GM19395 (cell line): ENCODE data around the gene THOC1.

Experiments used
- ATAC-seq: cut with Tn5 transposase; IDR thresholded peaks from one replicate; pipeline ENCODE4 v1.9.1; 2021; ENCODE audit warnings: mild to moderate bottlenecking, moderate library complexity; ENCODE audit not compliant: unreplicated experiment

THOC1 gene

DNA sequence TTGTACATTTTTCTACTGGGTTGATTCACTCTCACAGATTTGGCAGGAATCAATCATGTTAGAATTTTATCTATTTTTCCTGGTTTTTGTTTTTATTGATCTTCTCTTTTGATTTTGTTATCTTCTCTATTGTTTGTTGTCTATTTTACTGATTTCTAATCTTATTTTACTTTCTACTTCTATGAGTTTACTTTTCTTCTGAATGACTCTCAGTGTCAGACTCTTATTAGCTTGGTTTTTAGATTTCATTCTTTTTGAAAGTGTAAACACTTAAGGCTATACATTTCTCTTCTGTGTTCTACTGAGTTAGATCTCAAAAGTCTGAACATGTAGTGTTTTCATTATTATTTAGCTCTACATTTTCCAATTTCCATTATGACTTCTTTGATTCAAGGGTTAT, 47.1 kb downstream of the THOC1 start:
- no peak for ATAC-seq

DNA sequence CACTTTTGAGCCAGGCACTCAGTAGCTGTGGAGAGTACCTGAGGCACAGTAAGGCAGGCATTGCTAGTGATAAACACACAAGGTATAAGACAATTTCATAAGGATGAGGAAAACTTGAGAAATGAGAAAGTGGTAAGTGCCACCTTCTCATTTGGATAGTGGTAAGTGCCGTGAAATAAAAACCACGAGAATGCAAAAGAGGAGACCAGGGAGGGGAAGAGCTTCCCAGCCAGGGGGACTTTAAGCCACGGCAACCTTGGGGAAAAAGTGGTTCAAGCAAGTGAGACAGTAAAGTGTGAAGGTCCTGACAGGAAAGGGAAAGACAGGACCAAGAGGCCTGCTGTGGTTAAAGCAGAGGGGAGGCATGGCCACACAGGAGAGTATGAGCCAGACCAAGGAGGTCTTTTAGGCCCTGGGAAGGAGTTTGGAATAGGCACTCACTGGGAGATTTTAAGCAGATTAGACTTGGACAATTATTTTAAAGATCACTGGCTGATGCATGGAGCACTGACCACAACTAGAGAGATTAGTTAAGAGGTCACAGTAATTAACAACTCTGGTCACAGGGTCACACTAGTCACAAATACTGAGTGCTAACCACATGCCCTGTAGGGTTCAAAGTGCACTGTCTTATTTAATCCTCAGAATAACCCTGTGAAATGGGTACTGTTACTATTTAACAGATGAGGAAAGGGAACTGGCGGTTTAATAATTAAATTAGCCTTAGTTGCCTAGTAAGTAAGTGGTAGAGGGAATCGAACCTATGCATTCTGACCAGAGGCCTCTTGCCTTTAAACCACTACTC, 50.1 kb downstream of the THOC1 start:
- ATAC-seq: no peak

DNA sequence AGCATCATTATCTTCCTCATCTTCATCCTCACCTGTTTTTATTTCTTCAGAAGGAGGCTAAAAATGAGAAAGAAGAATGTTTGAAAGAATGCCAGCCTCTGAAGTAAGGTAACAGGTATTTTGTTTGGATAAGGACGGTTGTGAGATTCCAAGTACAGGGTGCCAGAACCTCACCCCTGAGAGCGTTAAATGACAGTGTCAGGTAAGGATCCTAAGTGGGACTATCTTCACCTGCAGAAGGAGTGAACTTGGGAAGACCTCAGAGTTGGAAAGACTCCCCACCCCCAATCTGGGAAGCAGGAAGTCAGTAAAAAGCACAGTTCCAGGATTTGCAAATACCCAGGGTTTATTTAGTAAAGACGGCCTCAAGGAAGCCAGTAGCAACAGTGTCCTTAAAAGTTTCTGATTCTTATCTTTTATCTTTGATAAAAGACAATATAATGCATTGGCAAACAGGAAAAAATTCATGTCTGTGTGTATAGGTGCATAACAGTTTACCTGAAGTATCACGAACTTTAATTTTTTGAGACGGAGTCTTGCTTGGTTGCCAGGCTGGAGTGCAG, 52.3 kb downstream of the THOC1 start:
- no peak for ATAC-seq

DNA sequence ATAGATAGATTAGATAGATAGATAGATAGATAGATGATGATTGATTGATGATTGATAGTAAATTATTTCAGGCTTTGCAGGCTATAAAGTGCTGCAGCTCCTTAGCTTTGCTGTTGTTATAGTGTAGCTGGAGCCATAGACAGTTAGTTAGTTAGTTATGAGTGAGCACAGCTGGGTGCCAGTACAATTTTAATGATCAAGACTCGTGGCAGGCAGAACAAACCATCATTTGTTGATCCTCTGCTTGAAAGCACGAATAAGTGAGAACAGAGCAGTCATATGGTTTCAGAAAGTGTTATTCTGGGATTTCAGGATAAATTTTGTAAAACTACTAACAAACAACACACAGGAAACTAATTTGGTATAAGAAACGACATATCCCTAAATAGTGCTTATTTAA, 53.9 kb downstream of the THOC1 start:
- ATAC-seq: no peak

DNA sequence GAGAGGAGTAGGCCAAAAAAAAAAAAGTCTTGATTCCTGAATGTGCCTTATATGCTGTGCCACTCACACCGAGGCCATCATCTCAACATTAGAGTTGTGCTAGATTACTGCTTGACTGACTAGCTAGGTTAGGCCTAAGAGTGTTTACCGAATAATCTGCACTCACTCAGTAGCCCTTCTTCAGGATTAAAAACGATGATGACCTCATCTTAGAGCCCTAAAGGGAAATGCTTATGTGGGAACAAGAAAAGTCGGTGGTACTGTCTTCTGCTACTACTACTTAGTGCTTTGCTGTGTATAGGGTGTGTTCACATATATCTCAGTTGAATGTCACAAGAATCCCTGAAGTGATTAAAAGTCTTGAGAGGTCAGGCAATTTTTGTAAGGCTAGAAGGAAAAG, 54.3 kb downstream of the THOC1 start:
- ATAC-seq: no peak

DNA sequence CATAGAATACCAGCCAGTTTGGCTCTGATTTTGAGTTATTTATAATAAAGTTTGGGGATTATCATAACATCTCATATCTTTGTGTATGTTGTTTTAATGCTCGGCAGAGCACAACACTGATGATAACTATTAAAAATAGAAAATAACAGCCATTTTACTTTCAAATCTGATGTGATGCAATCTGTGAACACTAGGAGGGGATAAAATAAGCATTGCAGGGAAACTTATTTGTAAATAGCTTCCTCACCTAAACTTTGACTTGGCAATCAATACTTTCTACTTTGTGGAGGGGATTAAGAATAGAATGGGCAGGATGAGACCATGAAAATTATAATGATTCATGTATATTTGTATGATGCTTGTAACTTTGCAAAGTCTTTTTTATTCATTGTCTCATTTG, 55.1 kb downstream of the THOC1 start:
- no peak for ATAC-seq

DNA sequence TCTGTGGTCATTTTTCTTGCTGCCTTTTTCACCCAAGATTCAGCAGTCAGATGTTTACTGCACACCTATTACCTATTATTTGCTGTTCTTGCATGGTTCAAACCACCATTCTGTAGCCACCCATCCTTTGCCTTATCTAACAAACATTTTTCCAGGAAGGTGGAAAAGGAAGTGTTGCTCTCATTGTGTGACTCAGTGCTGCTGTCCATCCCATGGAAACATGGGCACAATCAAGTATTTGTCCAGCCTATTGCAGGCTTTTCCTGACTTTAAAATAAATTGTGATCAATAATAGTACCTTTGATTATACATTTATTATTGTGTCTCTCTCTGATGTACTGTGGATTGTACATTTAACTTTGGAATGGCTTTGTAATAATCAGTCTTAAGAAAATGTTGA, 56.3 kb downstream of the THOC1 start:
- ATAC-seq: no peak

DNA sequence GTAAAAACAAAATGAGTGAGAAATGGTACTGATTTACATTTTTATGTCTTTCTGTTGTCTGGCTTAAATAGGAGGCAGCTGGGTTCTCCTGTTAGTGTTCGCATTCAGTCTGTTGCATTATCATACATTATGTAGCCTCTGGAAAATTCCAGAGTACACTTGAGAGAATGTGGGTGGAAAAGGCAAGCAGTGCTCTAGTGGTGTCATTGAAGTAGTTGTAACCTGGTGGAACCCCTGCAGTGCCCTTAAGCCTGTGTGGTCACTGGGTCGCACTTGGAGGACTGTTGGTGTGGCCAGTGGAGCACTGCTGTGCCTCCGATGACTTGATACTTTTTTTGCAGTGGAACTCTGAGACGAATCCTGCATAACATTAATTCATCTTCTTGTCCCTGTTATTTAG, 57.1 kb downstream of the THOC1 start:
- no peak for ATAC-seq

DNA sequence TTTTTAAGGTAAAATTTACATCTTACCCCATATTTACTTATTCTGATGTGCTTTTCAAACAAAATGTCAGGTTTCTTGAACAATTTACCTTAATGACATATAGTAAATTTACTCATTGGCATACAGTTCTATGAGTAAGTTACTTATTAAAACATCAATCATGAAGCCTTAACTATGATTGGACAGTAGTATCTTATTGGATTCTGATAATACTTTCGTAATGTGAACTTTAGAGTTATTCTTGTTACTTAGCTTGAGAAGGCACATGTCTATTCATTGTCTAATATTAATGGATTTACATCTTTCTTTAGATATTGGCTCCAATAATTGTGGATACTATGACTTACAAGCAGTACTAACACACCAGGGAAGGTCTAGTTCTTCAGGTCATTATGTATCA, 57.8 kb downstream of the THOC1 start:
- ATAC-seq: no peak

DNA sequence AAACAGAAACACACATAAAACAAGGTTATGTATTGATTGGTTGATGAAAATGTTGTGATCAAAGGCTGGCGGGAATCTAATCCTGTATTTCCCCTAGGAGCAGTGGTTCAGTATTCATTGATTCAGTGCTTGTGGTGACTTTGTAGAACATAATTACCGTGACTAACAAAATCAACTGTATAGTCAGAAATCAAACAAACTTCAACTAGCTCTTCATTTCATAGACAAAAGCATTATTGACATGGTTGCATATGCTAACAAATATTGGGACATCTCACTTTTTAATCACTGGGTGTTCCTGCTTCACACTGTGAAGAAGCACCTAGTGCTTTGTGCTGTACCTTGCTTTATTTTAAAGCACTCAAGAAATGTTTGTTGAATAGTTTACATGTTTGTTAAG, 68.1 kb downstream of the THOC1 start:
- ATAC-seq: no peak

DNA sequence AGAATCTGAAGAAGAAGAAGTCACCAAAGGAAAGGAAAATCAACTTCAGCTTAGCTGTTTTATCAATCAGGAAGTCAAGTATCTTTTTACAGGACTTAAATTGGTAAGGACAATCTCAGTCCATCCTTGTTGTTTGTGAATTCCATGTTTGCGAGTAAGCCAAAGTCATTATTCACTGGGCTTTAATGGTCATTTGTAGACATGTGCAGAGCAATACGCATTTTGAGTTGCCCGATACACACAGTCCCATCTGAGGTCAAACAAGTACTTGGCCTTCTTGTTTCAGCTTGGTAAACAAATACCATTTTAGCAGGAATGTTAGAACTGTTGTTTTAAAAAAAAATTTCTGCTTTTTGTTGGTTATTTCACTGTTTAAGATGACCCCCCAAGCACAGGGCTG, 68.6 kb downstream of the THOC1 start:
- ATAC-seq: no peak

DNA sequence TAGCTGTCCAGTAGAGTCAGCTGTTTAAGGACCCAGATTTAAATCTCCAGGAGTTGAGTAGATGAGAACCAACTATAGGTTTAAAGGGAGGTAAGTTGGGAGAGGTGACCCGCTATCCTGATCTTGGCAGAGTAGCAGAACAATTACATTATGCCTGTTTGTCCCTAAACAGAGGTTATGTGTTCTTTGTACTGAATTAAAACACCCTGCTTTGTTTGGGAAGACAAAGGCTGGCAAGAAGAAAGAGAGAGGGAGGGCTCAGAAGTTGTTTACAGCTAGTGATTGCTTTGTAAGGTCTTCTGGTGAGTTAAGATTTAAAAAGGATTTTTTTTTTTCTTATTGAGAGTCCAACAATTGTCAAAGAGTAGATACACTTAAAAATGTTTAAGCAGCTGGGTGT, 72.2 kb downstream of the THOC1 start:
- no peak for ATAC-seq

DNA sequence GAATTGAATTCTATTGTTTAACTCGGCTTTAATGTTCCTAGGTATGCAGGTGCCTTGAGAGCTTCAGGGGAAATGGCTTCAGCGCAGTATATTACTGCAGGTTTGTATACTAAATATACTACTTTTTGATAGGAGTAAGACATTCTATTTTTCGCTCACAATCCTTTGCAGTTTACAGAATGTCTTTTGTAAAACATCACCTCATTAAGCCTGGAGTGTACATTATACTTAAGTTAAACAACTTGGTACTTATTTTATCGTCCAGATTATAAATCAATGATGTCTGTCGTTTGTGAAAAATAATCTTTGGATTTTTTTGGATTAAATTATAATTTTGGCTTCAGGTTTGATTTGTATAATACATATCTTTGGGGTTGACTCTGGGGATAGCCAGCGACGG, 75.0 kb downstream of the THOC1 start:
- no peak for ATAC-seq

DNA sequence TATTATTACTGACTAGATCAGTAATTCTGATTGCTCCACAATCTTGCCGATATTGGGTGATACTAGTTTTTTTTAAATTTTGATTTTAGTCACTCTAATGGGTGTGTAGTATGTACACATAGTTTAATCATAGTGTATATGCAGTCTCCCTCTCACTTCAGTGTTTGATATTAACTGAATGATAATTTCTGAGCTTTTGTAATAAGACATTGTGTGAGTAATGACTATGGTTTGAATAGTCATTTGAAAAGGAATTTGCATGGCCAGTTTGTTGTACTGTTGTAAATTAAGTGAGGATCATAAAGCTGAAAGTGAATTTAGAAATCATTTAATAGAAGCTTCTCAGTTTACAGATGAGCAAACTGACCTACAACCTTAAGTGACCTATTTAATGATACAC, 76.1 kb downstream of the THOC1 start:
- no peak for ATAC-seq

DNA sequence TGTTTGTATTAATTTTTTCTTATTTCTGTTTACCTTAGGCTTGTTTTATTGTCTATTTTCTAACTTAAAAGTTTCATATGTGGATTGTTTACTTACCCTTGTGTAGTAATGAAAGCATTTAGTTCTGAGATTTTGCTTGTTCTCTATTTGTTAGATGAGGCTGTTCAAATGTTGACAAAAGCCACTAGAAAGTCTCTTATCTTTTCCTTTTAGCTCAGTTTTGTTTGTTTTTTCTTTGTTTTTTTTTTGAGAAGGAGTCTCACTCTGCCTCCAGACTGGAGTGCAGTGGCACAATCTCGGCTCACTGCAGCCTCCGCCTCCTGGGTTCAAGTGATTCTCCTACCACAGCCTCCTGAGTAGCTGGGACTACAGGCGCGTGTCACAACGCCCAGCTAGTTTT, 78.6 kb downstream of the THOC1 start:
- no peak for ATAC-seq

DNA sequence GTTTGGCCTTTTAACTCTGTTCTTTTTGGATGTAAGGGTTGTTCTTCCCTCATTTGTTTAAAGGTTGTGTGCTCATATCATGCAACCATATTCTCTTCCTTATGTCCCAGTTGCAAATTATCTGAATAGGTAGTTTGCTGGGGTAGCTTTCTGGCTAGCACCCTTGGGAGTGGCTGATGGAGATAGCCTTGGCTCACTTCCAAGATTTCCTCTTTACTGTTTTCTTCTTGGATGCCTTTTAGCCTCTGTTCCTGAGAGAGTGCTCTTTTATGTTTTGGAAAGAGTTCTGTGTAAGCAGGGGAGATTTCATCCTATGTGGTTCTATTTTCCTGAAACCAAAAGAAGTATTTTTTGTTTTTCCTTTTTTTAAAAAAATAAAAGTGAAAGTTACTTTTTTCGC, 84.1 kb downstream of the THOC1 start:
- ATAC-seq: no peak

DNA sequence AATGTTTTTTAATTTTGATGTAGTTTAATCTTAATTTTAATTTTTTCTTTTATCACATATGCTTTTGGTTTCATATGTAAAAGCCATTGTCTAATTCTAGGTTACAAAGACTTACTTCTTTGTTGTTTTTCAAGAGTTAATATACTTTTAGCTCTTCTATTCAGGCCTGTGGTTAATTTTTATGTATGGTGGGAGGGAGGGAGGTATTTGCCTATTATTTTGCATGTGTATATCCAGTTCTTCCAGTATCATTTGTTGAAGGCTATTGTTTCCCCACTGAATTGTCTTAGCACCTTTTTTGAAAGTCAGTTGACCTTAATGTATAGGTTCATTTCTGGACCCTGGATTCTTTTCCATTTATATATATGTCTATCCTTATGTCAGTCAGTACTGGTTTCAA, 86.1 kb downstream of the THOC1 start:
- no peak for ATAC-seq

DNA sequence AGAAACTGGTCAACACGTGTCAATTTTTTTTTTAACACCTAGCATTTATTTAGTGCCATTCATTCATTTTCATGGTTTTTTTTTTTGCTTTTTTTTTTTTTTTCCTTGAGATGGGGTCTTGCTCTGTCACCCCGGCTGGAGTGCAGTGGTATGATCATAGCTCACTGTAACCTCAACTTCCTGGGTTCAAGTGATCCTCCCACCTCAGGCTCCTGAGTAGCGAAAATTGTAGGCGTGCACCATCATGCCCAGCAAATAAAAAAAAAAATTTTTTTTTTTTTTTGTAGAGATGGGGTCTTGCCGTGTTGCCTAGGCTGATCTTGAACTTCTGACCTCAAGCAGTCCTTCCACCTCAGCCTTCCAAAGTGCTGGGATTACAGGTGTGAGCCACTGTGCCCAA, 88.3 kb downstream of the THOC1 start:
- ATAC-seq: no peak

DNA sequence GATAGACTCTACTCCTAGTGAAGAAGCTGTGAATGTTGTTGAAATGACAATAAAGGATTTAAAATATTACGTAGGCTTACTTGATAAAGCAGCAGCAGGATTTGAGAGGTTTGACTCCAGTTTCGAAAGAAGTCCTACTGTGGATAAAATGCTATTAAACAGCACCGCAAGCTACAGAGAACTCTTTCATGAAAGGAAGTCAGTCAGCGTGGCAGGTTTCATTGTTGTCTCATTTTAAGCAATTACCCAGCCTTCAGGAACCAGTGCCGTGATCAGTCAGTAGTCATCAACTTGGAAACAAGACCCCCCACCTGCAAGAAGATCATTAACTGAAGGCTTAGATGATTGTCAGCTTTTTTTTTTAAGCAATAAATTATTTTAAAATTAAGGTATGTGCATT, 95.5 kb downstream of the THOC1 start:
- ATAC-seq: no peak
